ENCODE data around the gene PIP5KL1. TPM values are rescaled to one million over a fixed set of nuclear protein-coding genes. Genes with fewer than 3 reads are reported as not detected.

Gene PIP5KL1
- total and polyA plus RNA-seq, 2 of the 4 experiments (the other 2 are of a cell fraction): 0.36 to 3.6 TPM

DNA sequence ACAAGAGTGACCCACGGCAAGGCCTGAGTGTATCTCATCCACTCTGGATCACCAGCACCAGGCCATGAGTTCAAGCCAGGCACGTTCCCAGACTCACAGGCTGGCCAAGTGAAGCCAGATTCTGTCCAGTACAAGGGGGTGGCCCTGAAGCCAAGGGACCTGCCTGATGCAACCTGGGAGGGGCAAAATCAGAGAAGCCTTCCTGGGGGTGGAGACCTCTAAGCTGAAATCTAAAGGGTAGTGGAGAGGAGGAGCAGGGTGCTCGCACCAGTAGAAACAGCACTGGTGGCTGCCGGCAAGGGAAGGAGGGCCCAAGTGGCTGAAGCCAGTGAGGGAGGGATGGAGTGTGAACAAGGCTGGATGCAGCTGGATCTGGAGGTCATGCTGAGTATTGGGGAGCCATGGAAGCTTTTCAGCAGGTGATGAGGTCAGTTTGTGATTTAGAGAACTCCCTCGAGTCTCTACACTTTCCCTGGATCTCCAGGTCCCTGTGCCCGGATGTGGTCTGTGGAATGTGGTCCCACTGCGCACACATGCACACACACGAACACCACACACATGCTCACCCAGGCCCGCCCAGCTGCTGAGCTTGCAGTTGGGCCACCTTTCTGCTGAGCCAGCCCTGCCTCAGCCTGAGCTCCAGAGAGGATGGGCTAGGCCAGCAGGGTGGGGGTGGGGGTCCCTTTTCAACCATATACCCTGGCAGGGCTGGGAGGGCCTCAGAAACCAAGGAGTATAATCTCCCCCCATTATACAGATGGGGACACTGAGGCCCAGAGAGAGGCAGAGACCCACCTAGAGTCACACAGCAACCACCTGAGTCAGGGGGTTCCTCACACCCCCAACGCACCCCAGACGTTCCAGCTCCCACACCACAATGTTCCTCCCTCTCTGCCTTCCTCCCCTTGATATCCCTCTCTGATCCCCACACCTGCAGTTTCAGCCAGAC lies 1.6 kb downstream of the PIP5KL1 start:
- Histone ChIP-seq H3K56ac (ENCODE audit: extremely low read depth, insufficient read depth, low read length) (no peak overlapping the region), H4K5ac (ENCODE audit: low read depth, low read length) (no peak overlapping the region), H3K18ac (ENCODE audit: low read depth, low read length) (no peak overlapping the region), H3K27me3 (ENCODE audit: control insufficient read depth, insufficient read depth, low read length) (no peaks in the 10 kb centered on the region), H3K23ac (ENCODE audit: low read depth, low read length) (peak overlapping the region; percentile 16), H3K9me3 (ENCODE audit: control insufficient read depth, insufficient read depth, low read length) (no peaks in the 10 kb centered on the region), H3K9ac (ENCODE audit: low read depth, low read length) (no peak overlapping the region), H2BK5ac (ENCODE audit: low read depth, low read length, poor library complexity, severe bottlenecking) (no peak overlapping the region), H3K4me2 (ENCODE audit: low read depth, low read length) (no peak overlapping the region), H2BK120ac (ENCODE audit: low read depth, low read length) (0 out of 2 replicates have a peak overlapping the region, but pooled peaks have one; percentile 2), H2AFZ (replicated peaks; ENCODE audit: low read length, poor library complexity) (peak overlapping the region; percentile 43), H2BK15ac (ENCODE audit: low read depth, low read length) (no peak overlapping the region), H3K9me1 (ENCODE audit: insufficient read depth, low read length) (peaks cover 18% of the 10 kb centered on the region), H4K8ac (ENCODE audit: low read depth in 2 of 2, low read length in 2 of 2) (no peak overlapping the region), H4K20me1 (ENCODE audit: insufficient read depth, low read length) (peaks cover 11% of the 10 kb centered on the region), H3K27ac (ENCODE audit: insufficient read depth, low read length) (no peak overlapping the region), H3K79me1 (ENCODE audit: low read depth in 1 of 2, low read length in 2 of 2) (peaks cover 0 to 18% of the 10 kb centered on the region in 2 experiments; a peak in 2 of 4 replicates), H2AK5ac (ENCODE audit: low read depth, low read length) (peak overlapping the region; percentile 80), H4K91ac (ENCODE audit: insufficient read depth, low read depth, low read length) (no peak overlapping the region), H2AK9ac (replicated peaks; ENCODE audit: low read depth, low read length, poor library complexity) (peak overlapping the region; percentile 37), H3K4ac (ENCODE audit: low read depth, low read length) (peak overlapping the region; percentile 26; the same call in 1 of the 2 replicates), H2BK20ac (ENCODE audit: low read depth, low read length) (no peak overlapping the region), H3K4me1 (ENCODE audit: control insufficient read depth, insufficient read depth, low read length) (peaks cover 8% of the 10 kb centered on the region), H3K14ac (replicated peaks; ENCODE audit: low read depth, low read length) (no peak overlapping the region), H3K4me3 (ENCODE audit: insufficient read depth, low read depth, low read length) (no peak overlapping the region), H3K36me3 (ENCODE audit: control insufficient read depth, insufficient read depth, low read length) (no peaks in the 10 kb centered on the region; the same call in 1 of the 2 replicates)
- BruUV-seq (replicated peaks): no TSS peak
- no peak for DNase-seq
- ChIA-PET CTCF (no interaction called here), POLR2A (ENCODE audit: unreplicated experiment) (no interaction called here)
- in situ Hi-C loops (cut with MboI; ENCODE audit: low sequenced_read_pairs): no loop called here
- intact Hi-C loops (cut with micrococcal nuclease): loop anchor here (10.0 kb wide), 2 partner anchors 424 to 724 kb away; no protein-coding TSS in a partner anchor
- dilution Hi-C loops (cut with HindIII; ENCODE audit: low sequenced_read_pairs, unreplicated experiment): no loop called here
- ATAC-seq (ENCODE audit: low read depth): no peak
- 72% methylated on average over 4 of the region's 11 CpGs; no CpG with 5 or more reads in 1 of the 2 experiments for WGBS, 2 experiments (ENCODE audit: extremely low coverage in 2 of 2, insufficient read length in 1 of 2)
- TF ChIP-seq CHD1 (IDR thresholded peaks at IDR 0.05; ENCODE audit: low read depth, low read length): no peak
- TF ChIP-seq BHLHE40 (IDR thresholded peaks at IDR 0.05; ENCODE audit: low read depth, low read length): no peak
- TF ChIP-seq, protein P1, sequence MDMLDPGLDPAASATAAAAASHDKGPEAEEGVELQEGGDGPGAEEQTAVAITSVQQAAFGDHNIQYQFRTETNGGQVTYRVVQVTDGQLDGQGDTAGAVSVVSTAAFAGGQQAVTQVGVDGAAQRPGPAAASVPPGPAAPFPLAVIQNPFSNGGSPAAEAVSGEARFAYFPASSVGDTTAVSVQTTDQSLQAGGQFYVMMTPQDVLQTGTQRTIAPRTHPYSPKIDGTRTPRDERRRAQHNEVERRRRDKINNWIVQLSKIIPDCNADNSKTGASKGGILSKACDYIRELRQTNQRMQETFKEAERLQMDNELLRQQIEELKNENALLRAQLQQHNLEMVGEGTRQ (IDR thresholded peaks at IDR 0.05; ENCODE audit: low read depth, low read length): no peak
- no peak for TF ChIP-seq MAFK (IDR thresholded peaks at IDR 0.05; ENCODE audit: low read depth, low read length)
- no peak for TF ChIP-seq POLR2A (IDR thresholded peaks at IDR 0.05; ENCODE audit: low read depth, low read length)
- TF ChIP-seq CEBPB (IDR thresholded peaks at IDR 0.05; ENCODE audit: low read depth, low read length): no peak
- TF ChIP-seq, protein P2, sequence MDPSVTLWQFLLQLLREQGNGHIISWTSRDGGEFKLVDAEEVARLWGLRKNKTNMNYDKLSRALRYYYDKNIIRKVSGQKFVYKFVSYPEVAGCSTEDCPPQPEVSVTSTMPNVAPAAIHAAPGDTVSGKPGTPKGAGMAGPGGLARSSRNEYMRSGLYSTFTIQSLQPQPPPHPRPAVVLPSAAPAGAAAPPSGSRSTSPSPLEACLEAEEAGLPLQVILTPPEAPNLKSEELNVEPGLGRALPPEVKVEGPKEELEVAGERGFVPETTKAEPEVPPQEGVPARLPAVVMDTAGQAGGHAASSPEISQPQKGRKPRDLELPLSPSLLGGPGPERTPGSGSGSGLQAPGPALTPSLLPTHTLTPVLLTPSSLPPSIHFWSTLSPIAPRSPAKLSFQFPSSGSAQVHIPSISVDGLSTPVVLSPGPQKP (IDR thresholded peaks at IDR 0.05; ENCODE audit: borderline replicate concordance, low read depth, low read length): no peak
- no peak for TF ChIP-seq FOS (IDR thresholded peaks at IDR 0.05; ENCODE audit: low read depth, low read length)
- TF ChIP-seq RCOR1 (IDR thresholded peaks at IDR 0.05; ENCODE audit: insufficient replicate concordance, low read length): no peak
- TF ChIP-seq NFE2L2 (IDR thresholded peaks at IDR 0.05; ENCODE audit: low read depth, low read length): no peak
- TF ChIP-seq RAD21 (IDR thresholded peaks at IDR 0.05; ENCODE audit: low read length): no peak
- TF ChIP-seq, protein P3, sequence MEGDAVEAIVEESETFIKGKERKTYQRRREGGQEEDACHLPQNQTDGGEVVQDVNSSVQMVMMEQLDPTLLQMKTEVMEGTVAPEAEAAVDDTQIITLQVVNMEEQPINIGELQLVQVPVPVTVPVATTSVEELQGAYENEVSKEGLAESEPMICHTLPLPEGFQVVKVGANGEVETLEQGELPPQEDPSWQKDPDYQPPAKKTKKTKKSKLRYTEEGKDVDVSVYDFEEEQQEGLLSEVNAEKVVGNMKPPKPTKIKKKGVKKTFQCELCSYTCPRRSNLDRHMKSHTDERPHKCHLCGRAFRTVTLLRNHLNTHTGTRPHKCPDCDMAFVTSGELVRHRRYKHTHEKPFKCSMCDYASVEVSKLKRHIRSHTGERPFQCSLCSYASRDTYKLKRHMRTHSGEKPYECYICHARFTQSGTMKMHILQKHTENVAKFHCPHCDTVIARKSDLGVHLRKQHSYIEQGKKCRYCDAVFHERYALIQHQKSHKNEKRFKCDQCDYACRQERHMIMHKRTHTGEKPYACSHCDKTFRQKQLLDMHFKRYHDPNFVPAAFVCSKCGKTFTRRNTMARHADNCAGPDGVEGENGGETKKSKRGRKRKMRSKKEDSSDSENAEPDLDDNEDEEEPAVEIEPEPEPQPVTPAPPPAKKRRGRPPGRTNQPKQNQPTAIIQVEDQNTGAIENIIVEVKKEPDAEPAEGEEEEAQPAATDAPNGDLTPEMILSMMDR (conservative IDR thresholded peaks at IDR 0.05; ENCODE audit: low read depth, low read length): no peak
- no peak for TF ChIP-seq MXI1 (IDR thresholded peaks at IDR 0.05; ENCODE audit: borderline replicate concordance, low read depth, low read length)
- TF ChIP-seq MAZ (IDR thresholded peaks at IDR 0.05; ENCODE audit: borderline replicate concordance, low read depth, low read length): no peak

All from IMR-90 (cell line).